Neural progenitor cell (in vitro differentiated cells): Measurements from ENCODE around the gene LMBR1. TPM values are rescaled to one million over a fixed set of nuclear protein-coding genes. Genes with fewer than 3 reads are reported as not detected.

Source experiments
- DNase-seq: peaks from one replicate; pipeline ENCODE4 v3.0.0-alpha.2; 2016; ENCODE audit warnings: low spot score
- H2AFZ ChIP-seq: fragments of 200-600 bp; sonication (generic); replicated peaks from 2 replicates; pipeline ENCODE4 v1.6.1; 2016; ENCODE audit warnings: antibody characterized with exemption
- H3F3A ChIP-seq: fragments of 200-600 bp; sonication (generic); 2 replicates; pipeline ENCODE4 v1.6.1; 2016; ENCODE audit warnings: antibody characterized with exemption, low read depth
- H3K27ac ChIP-seq: fragments of 200-600 bp; sonication (generic); 2 replicates; pipeline ENCODE4 v1.5.1; 2016; ENCODE audit warnings: mild to moderate bottlenecking
- H3K27me3 ChIP-seq: fragments of 200-600 bp; sonication (generic); 2 replicates; pipeline ENCODE4 v1.6.1; 2016; ENCODE audit warnings: mild to moderate bottlenecking, moderate library complexity
- H3K36me3 ChIP-seq: fragments of 200-600 bp; sonication (generic); 2 replicates; pipeline ENCODE4 v1.5.1; 2016
- H3K4me1 ChIP-seq: fragments of 200-600 bp; sonication (generic); 2 replicates; pipeline ENCODE4 v1.6.1; 2016; ENCODE audit warnings: mixed run types
- H3K4me2 ChIP-seq: fragments of 200-600 bp; sonication (generic); 2 replicates; pipeline ENCODE4 v1.6.1; 2016
- H3K4me3 ChIP-seq: fragments of 200-600 bp; sonication (generic); 2 replicates; pipeline ENCODE4 v1.5.1; 2016
- H3K79me2 ChIP-seq: fragments of 200-600 bp; sonication (generic); 2 replicates; pipeline ENCODE4 v1.6.1; 2016; ENCODE audit warnings: low read depth
- H3K9ac ChIP-seq: fragments of 200-600 bp; sonication (generic); 2 replicates; pipeline ENCODE4 v1.6.1; 2016
- H3K9me3 ChIP-seq: fragments of 200-600 bp; sonication (generic); 2 replicates; pipeline ENCODE4 v1.5.1; 2016; ENCODE audit warnings: low read depth
- H4K20me1 ChIP-seq: fragments of 200-600 bp; sonication (generic); 2 replicates; pipeline ENCODE4 v1.6.1; 2016; ENCODE audit warnings: low read depth
- H3K27ac Mint-ChIP-seq: 3 replicates; pipeline ENCODE4 v1.8.0; 2021; ENCODE audit warnings: mixed read lengths
- H3K27me3 Mint-ChIP-seq: 2 replicates; pipeline ENCODE4 v1.8.0; 2022; ENCODE audit warnings: low read depth, mild to moderate bottlenecking, inconsistent platforms, moderate library complexity, mixed read lengths; ENCODE audit not compliant: insufficient read depth
- H3K36me3 Mint-ChIP-seq: 3 replicates; pipeline ENCODE4 v1.8.0; 2021; ENCODE audit warnings: mixed read lengths
- H3K4me1 Mint-ChIP-seq: 3 replicates; pipeline ENCODE4 v1.8.0; 2021; ENCODE audit warnings: mixed read lengths
- H3K4me3 Mint-ChIP-seq: 3 replicates; pipeline ENCODE4 v1.8.0; 2021; ENCODE audit warnings: mild to moderate bottlenecking, moderate library complexity, mixed read lengths
- H3K9me3 Mint-ChIP-seq: 3 replicates; pipeline ENCODE4 v1.8.0; 2020; ENCODE audit warnings: mixed read lengths
- EZH2 ChIP-seq: fragments of 200-600 bp; sonication (generic); IDR thresholded peaks from 2 replicates; pipeline ENCODE4 v1.6.1; 2017; ENCODE audit warnings: antibody characterized with exemption, mild to moderate bottlenecking, moderate library complexity
- EZH2phosphoT487 ChIP-seq: fragments of 200-600 bp; sonication (generic); IDR thresholded peaks from 2 replicates; pipeline ENCODE4 v1.6.1; 2017; ENCODE audit warnings: antibody characterized with exemption
- total RNA-seq: library from RNA; depleted of rRNA; stranded (reverse); fragments of >200 nt; gene quantifications from 2 replicates; pipeline ENCODE4 v1.2.3, GENCODE V29; 2015; ENCODE audit warnings: low replicate concordance
- TF ChIP-seq, protein P1 (sequence below): fragments of 200-600 bp; sonication (generic); IDR thresholded peaks from 2 replicates; pipeline ENCODE4 v1.5.1; 2017; ENCODE audit warnings: antibody characterized with exemption, mild to moderate bottlenecking

The LMBR1 gene
- total RNA-seq, 1 donor from 2014 or later = 58.1 TPM

GRCh38 chr7:156684661-156685060 is 208.3 kb downstream of the LMBR1 start:
- H3K4me3 ChIP-seq = no peak overlapping the region
- no peak overlapping the region for H3K27ac Mint-ChIP-seq
- no peaks in the 10 kb centered on the region for H3K9me3 Mint-ChIP-seq

DNA sequence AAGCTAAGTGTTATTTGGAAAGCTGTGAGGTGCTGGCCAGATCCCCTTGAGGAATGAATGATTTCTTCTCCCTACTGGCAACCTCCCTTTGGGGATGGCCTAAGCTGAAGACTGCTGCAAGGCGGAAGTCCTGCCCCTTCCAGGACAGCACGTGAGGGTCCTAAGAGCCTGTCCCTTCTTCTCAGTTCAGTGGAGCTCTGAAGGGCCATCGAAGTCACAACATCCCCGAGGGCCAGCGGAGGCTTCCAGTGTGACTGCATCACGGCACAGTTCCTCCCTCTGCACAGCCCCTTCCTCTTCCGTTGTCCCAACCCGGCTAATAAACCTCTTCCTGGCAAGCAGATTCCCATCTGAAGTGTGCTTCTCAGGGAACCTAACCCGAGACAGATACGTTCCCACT is 208.7 kb downstream of the LMBR1 start:
- H3K9ac ChIP-seq = no peak overlapping the region
- H3K27ac ChIP-seq = no peak overlapping the region
- Mint-ChIP-seq H3K4me1 (no peaks in the 10 kb centered on the region), H3K9me3 (no peaks in the 10 kb centered on the region), H3K4me3 (no peak overlapping the region), H3K36me3 (peaks cover 3% of the 10 kb centered on the region), H3K27ac (no peak overlapping the region), H3K27me3 (peaks cover 3% of the 10 kb centered on the region)
- H3K36me3 ChIP-seq = no peaks in the 10 kb centered on the region
- H3K4me2 ChIP-seq = no peak overlapping the region
- no peaks in the 10 kb centered on the region for H3K9me3 ChIP-seq
- no peaks in the 10 kb centered on the region for H3F3A ChIP-seq
- H3K27me3 ChIP-seq = no peaks in the 10 kb centered on the region
- H2AFZ ChIP-seq = no peak overlapping the region
- H4K20me1 ChIP-seq = no peaks in the 10 kb centered on the region
- H3K79me2 ChIP-seq = no peaks in the 10 kb centered on the region
- no peak for TF ChIP-seq EZH2
- TF ChIP-seq, protein P1, sequence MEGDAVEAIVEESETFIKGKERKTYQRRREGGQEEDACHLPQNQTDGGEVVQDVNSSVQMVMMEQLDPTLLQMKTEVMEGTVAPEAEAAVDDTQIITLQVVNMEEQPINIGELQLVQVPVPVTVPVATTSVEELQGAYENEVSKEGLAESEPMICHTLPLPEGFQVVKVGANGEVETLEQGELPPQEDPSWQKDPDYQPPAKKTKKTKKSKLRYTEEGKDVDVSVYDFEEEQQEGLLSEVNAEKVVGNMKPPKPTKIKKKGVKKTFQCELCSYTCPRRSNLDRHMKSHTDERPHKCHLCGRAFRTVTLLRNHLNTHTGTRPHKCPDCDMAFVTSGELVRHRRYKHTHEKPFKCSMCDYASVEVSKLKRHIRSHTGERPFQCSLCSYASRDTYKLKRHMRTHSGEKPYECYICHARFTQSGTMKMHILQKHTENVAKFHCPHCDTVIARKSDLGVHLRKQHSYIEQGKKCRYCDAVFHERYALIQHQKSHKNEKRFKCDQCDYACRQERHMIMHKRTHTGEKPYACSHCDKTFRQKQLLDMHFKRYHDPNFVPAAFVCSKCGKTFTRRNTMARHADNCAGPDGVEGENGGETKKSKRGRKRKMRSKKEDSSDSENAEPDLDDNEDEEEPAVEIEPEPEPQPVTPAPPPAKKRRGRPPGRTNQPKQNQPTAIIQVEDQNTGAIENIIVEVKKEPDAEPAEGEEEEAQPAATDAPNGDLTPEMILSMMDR = no peak
- no peaks in the 10 kb centered on the region for H3K4me1 ChIP-seq
- DNase-seq = no peak
- H3K4me3 ChIP-seq = no peak overlapping the region

More at GRCh38 chr7:156684661-156685060, 208.3 kb downstream of the LMBR1 start:
- Mint-ChIP-seq H3K27me3 (peaks cover 3% of the 10 kb centered on the region), H3K4me1 (no peaks in the 10 kb centered on the region), H3K4me3 (no peak overlapping the region), H3K36me3 (peaks cover 3% of the 10 kb centered on the region)
- H3K27me3 ChIP-seq = no peaks in the 10 kb centered on the region
- TF ChIP-seq EZH2phosphoT487 = no peak
- TF ChIP-seq, protein P1 = no peak
- no peak for TF ChIP-seq EZH2
- H3K9me3 ChIP-seq = no peaks in the 10 kb centered on the region
- no peaks in the 10 kb centered on the region for H3K79me2 ChIP-seq
- DNase-seq = no peak
- H3K27ac ChIP-seq = no peak overlapping the region
- H3K36me3 ChIP-seq = no peaks in the 10 kb centered on the region
- H3K9ac ChIP-seq = no peak overlapping the region
- no peak overlapping the region for H3K4me2 ChIP-seq
- no peaks in the 10 kb centered on the region for H3F3A ChIP-seq
- no peaks in the 10 kb centered on the region for H4K20me1 ChIP-seq
- no peaks in the 10 kb centered on the region for H3K4me1 ChIP-seq
- H2AFZ ChIP-seq = no peak overlapping the region

GRCh38 chr7:156682928-156683327 is 210.1 kb downstream of the LMBR1 start:
- no peaks in the 10 kb centered on the region for H3K36me3 ChIP-seq
- TF ChIP-seq EZH2phosphoT487 = no peak
- TF ChIP-seq, protein P1 = no peak
- TF ChIP-seq EZH2 = no peak
- no peak overlapping the region for H3K27ac Mint-ChIP-seq
- H3K79me2 ChIP-seq = no peaks in the 10 kb centered on the region
- no peaks in the 10 kb centered on the region for H3F3A ChIP-seq
- no peak overlapping the region for H3K4me2 ChIP-seq
- H4K20me1 ChIP-seq = no peaks in the 10 kb centered on the region
- H3K9me3 ChIP-seq = no peaks in the 10 kb centered on the region
- peaks cover 3% of the 10 kb centered on the region for H3K36me3 Mint-ChIP-seq
- H3K9ac ChIP-seq = no peak overlapping the region
- H3K27ac ChIP-seq = no peak overlapping the region
- DNase-seq = no peak
- H3K4me3 Mint-ChIP-seq = no peak overlapping the region
- peaks cover 3% of the 10 kb centered on the region for H3K27me3 Mint-ChIP-seq
- no peaks in the 10 kb centered on the region for H3K4me1 ChIP-seq
- H3K4me3 ChIP-seq = no peak overlapping the region
- H3K27me3 ChIP-seq = no peaks in the 10 kb centered on the region
- no peak overlapping the region for H2AFZ ChIP-seq
- H3K4me1 Mint-ChIP-seq = no peaks in the 10 kb centered on the region
- no peaks in the 10 kb centered on the region for H3K9me3 Mint-ChIP-seq
